GM21526 (cell line): ENCODE results near the gene PFKFB3.
"Not testable (repeated sequence)": the region's sequence is repeated elsewhere in the genome, so short reads cannot be mapped to it uniquely, and the experiment has no call there.

Experiments
- ATAC-seq: cut with Tn5 transposase; IDR thresholded peaks from one replicate; pipeline ENCODE4 v1.9.1; 2021; ENCODE audit warnings: moderate library complexity; ENCODE audit not compliant: unreplicated experiment, low FRiP score

Gene PFKFB3

DNA sequence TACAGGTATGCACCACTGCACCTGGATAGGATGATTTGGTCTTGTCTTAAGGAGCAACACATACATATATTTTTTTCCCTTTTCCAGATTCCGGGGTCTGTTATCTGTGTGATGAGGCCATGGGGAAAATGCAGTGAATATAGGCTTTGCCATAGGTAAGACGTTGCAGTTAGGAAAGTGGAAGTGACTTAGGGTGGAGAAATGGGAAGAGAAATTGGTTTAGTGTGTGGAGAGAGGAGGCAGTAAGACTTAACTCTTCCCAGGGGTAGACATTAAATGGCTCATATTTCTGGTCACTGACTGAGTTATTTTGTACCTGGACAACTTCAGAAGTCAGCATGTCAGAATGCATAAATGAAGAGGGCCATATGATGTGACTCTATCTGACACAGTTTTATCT, 66.7 kb downstream of the PFKFB3 start:
- ATAC-seq: no peak

DNA sequence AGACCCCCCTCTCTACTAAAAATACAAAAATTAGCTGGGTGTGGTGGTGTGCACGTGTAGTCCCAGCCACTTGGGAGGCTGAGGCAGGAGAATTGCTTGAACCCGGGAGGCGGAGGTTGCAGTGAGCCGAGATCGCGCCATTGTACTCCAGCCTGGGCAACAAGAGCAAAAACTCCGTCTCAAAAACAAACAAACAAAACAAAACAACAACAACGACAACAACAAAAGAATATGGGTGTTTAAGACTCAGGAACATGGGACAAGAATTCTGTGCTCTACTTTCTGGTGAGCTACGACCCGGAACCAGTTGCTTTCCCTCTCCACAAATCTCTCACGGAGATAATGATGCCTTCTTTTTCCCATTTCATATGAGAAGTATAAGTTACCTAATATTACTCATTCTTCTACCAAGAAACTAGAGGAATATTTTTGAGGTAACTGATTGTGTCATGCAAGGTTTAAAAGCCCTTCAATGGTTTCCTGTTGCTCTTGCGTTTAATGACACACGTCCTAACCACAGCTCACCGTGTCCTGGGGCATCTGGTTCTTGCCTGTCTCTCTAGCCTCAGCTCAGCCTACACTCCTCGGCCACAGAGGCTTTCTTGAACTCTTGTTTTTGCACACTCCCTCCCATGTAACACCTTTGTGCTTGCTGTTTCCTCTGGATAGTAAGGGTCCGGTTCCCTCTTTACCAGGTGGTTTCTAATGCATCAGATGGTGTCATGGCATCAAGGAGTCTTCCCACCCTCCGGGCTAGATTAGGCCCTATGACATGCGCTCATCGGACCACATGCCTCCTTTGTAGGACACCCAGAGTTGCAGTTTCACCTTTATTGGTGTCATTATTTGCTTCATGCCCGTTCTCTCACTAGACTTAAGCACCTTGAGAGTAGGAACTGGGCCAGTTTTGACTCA, 67.5 kb downstream of the PFKFB3 start:
- ATAC-seq: peak; percentile 64

DNA sequence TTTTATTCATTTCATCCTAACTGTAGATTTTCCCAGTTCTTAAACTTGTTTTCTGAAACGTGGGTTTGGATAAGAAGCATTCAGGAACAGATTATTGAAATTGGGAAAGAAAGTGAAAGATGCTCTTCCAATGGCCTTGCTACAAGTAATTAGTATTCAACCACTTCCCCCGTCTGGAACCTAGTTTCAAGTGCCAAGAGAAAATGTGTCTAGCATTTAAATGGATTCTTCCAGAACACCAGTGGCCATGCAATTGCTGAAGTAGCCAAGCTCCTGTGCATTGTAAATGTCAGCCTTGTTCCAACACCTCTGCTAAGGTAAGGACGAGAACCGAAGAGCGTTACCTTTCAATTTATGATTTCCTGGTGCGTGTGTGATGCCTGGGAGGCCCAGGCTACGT, 68.2 kb downstream of the PFKFB3 start:
- no peak for ATAC-seq

DNA sequence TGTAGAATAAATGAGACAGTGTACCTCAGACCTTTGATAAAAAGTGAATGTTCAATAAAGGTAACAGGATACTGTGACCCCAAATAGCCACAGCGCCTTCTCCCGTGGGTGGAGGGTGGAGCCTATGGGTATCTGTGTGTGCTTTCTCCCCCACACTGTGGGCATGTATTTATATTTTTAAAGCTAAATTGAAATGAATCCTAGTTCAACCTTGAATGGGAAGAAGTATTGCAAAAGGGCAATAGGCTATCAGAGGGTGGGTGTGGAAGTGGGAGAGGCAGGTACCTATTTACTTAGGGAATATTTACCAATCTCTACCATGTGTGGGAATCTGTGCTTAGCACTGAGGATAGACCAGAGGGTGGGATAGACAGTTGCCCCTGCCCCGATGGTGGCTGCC, 68.9 kb downstream of the PFKFB3 start:
- ATAC-seq: no peak

DNA sequence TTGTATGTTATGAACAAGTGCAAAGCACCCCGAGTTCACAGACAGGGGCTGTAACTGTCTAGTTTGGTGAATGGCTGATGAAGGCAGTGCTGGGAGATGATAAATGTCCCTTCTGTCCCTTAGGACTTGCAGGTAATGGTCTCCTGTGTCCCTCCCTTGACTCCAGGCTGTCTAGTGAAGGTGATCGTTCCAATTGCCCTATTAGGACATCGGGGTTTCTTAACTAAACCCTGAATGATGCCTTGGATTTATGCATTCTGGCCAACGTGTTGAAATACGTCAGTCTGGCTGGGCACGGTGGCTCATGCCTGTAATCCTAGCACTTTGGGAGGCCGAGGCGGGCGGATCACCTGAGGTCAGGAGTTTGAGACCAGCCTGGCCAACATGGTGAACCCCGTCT, 69.4 kb downstream of the PFKFB3 start:
- ATAC-seq: no peak

DNA sequence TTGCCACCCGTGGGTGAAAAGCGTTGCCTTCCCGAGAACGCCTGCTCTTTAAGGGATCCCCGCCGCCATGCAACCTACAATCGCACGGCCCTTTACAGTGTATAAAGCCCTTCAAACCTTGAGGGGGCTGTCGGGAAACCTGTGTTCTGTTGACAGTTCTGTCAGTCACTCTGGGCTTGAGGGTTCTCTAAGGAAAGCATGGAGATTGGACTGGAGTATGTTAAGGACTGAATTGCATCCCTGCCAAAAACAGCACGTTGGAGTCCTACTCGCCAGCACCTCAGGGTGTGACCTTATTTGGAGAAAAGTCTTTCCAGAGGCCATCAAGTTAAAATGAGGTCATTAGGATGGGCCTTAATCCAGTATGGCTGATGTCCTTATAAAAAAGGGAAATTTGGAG, 70.6 kb downstream of the PFKFB3 start:
- no peak for ATAC-seq

DNA sequence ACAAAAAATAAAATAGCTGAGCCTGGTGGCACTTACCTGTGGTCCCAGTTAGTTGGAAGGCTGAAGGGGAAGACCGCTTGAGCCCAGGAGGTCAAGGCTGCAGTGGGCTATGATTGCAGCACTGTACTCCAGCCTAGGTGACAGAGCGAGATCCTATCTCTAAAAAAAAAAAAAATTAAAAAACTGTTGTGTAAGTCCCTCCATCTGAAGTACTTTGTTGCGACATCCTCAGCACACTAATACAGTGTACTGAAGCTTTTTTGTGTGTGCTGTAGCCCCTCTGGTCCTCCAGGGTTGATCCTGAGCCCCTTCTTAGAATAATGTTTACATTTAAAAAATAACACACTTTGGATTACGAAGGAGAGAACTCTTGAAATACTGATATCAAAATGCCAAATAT, 71.3 kb downstream of the PFKFB3 start:
- no peak for ATAC-seq

DNA sequence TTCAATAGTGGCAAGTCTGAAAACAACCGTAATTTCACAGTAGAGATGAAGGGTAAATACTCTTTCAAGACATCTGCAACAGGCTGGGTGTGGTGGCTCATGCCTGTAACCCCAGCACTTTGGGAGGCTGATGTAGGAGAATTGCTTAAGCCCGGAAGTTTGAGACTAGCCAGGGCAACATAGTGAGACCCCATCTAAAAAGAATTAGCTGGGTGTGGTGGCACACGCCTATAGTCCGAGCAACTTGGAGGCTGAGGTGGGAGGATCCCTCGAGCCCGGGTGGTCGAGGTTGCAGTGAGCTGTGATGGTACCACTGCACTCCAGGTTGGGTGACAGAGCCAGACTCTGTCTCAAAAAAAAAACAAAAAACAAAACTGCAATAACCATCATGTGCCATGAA, 71.8 kb downstream of the PFKFB3 start:
- no peak for ATAC-seq

DNA sequence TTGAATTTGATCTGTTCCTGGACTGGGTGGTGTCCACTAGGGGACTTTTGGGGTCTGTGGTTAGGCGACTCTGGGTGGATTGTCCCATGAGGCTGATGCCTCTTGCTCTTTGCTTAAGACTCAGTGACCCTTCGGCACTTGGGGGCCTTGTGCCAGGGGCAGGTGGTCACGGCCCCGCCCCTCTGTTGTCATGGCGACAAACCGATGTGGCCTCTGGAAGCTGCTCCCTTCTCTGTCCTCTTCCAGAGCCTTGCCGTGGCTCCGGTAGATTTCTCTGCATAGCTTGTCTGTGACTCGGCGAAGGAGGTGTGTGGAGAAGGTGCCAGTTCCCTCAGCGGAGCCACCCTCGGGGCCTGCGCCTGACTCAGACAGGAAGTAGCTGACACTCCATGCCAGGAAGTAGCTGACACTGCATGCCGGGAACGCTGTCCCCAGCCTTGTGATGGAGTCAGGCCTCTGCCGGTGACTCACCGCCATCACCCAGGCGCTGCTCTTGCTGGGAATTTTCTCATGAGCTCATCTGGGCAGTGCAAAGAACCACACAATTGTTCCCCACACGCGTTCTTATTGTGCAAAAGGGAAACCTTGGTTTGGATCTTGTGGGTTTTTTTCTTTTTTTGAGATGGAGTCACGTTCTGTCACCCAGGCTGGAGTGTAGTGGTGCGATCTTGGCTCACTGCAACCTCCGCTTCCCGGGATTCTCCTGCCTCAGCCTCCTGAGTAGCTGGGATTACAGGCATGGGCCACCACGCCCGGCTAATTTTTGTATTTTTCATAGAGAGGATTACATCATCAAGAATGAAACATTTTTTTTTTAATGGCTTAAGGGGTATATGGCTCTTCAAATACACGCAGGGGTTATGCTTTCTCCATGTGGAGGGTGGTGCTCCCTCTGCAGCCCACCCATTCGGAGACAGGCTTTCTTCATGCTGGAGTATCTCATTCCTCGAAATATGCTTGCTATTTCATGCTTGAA, 72.6 kb downstream of the PFKFB3 start:
- peak; percentile 78 for ATAC-seq

DNA sequence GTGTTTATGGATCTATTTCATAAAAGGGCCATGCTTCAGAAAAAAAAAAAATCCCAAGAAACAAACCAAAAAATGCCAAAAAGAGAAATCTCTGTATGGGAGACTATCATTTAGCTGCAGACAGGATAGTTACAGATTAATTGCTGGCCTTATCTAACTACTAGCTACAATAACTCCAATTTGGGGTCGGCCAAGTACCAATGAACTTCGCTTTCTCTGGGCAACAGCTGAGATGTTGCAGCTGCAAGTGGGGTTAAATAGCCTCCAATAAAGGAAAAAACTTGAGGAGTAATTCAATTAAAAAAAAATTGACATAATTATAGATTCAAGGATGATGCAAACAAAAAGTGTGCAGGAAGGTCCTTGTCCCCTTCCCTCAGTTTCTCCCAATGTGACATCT, 73.6 kb downstream of the PFKFB3 start:
- no peak for ATAC-seq

DNA sequence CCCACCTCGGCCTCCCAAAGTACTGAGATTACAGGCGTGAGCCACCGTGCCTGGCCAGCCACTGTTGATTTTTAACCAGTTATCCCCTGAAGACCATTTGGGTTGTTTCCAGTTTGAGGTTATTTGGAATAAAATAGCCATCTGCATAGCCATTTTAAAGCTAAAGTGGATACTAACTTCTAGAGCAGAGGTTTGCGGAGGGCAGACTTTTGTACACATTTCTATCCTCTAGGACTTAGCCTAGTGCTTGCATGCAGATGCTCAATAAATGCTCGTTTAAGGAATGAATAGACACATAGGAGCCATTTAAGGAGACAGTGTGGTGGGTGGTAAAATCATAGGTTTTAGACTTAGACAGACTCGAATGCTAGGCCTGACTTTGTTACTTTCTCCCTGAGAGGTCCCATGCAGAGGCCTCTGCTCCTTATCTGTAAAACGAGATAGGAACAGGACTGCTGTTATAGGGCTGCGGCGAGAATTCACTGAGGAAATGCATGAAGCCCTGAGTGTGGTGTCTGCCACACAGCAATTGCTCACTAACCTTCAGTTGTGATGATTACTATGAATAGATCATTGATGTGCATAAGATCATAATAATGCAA, 75.9 kb downstream of the PFKFB3 start:
- no peak for ATAC-seq

DNA sequence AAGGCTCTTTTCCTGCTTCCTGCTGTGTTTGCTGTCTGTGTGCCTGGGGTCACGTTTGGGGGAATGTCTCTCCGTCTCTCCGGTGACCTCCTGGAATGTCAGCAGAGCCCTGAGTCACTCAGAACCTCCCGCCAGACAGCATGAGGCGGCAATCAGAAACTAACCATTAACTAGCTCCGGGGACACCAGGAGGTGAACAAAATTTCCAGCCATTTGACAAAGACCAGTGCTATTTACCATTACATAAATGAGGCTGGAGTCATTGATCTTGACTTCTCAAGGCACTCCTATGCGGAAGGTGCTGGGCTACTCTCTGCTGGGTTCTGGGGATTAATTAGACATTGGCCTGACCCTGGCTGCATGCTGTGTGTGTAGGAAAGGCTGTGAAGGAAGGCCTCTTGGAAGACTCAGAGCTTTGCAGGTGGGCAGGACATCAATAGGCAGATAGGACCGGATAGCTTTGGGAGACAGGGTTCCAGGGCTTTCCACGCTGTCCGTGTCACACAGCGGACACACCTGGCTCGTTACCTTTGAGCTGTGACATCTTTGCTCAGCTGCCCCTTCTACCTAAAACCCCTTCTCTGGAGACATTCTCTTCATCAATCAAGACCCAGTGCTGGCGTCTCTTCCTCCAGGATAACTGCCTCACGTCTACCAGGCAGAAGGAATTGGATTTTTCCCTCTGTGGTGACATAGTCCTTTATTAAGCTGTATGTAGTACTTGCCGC, 77.0 kb downstream of the PFKFB3 start:
- no peak for ATAC-seq

DNA sequence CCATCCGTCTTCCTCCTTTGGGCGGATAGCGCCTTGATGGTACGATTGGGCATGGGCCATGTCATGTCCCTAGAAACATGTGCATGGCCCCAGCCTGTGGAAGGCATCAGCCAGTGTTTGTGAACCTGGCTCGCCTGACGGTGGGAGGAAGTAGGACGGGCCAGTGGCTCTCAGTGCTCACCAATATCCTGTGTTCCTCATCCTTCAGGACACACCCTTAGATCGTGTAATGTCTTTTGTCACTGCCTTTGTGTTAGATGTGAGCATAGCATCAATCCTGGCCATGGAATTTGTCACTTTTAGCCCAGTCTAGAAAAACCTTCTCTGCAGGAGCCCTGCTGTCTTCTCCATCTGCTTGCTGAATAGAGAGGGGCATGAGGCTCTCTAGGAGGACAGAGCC, 77.6 kb downstream of the PFKFB3 start:
- ATAC-seq: no peak

DNA sequence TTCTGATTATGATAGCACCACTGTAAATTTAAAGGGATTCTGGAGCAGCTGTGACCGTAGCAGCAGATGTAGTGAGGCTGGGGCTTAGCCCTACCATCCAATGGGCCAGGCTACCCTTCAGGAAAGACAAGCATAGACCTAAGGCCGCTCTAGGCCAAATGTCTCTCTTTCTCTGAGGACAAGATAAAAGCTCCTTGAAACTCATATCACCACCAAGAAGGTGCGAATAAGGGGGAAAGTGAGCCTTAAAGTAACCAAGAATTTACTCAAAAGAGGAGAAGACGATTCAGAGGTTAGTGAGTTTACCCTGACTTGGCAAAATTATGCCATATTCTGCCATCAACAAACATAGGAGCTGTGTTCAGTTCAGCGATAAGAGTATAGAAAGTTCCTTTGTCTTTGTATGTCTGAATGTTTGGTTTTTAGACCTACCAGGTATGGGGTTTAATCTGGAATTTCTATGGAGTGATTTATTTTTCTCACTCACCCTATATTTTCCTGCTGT, 79.8 kb downstream of the PFKFB3 start:
- no peak for ATAC-seq

DNA sequence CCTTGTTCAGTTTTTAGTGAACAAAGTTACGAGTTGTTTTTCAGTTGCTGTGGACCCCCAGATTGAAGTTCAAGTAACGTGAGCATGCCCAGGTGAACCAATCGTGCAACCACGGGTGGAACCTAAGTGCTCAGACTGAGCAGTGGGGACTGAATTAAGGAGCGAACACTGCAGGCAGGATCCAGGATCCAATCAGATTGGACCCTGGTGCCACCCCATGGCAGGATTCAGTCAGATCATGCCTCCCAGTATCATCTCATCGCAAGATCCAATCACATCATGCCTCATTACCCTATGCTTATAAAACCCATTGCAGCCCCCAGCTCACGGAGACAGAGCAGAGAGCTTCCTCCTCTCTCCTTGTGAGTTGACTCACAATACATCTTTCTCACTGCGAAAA, 80.9 kb downstream of the PFKFB3 start:
- no peak for ATAC-seq

DNA sequence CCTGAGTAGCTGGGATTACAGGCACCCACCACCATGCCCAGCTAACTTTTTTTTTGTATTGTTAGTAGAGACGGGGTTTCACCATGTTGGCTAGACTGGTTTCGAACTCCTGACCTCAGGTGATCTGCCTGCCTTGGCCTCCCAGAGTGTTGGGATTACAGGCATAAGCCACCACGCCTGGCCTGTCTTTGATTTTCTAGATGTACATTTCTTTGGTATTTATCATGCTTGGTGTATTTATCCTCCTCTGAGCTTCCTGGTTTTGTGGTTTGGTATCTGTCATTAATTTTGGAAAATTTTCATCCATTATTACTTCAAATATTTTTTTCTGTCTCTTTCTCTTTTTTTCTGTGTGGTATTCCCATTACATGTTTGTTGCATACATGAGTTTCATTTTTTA, 87.9 kb downstream of the PFKFB3 start:
- not testable (repeated sequence) for ATAC-seq

DNA sequence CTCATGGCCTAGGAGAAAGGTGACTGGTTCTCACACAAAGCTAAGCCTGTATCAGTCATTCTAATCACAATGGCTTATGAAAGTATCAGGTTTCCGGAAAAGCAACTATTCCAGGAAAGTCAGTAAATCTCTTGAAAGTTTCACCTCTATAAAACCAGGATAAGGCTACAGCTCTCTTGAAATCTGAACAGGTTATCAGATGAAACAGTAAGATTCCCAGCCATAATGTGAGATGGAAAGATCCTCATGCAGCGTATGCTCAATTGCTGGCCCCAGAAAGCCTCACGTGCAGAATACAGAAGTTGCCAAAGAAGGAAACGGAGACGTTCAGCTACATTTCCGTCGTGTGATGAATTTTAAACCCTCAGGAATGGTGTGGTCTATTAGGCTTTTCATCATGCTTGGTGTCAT, 90.0 kb downstream of the PFKFB3 start:
- ATAC-seq: no peak

DNA sequence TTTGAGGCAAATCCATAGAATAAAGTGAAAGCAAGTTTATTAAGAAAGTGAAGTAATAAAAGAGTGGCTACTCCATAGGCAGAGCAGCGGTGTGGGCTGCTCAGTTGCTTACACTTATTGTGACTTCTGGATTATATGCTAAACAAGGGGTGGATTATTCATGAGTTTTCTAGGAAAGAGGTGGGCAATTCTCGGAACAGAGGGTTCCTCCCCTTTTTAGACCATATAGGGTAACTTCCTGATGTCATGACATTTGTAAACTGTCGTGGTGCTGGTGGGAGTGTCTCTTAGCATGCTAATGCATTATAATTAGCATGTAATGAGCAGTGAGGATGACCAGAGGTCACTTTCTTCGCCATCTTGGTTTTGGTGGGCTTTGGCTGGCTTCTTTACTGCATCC, 93.7 kb downstream of the PFKFB3 start:
- not testable (repeated sequence) for ATAC-seq

DNA sequence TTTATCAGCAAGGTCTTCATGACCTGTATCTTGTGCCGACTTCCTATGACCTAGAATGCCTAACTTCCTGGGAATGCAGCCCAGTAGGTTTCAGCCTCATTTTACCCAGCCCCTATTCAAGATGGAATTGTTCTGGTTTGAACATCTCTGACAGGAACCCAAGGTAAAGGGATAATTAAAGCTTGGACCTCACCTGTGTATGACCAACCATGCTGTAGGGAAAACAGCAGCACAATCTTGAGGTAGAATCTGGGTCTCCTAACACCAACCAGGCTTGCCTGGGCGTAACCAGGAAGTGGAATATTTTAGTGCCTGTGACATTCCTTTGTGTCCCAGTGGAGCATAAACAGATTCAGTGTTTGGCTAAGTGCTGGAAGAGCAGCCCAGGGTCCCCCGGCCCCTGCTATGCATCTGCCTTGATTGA, 94.1 kb downstream of the PFKFB3 start:
- ATAC-seq: no peak

DNA sequence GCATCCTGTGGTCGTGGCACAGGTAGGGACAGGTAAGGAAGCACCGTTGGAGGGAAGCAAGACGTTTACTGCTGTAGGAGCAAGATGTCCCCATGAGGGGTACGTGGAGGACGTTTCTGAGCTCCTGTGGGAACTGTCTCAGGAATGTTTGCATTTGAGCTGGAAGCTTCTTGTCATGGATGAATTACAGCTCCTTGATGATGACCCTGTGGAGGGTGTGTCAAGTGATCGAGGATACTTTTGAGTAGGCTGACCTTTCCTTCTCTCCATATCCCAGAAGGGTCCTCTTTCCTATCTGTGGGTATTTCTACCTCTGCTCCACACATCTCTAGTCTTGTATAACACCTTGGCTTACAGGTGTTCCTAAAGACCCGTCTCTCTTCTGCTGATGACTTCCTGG, 94.8 kb downstream of the PFKFB3 start:
- ATAC-seq: no peak
